Lower leg skin (tissue), 3 donors: ENCODE measurements around the gene IST1.

Experiments used
- POLR2A ChIP-seq, 2 donors: fragments of 450-650 bp; IDR thresholded peaks; one replicate each; pipeline ENCODE4 v1.6.1; 2016 to 2017; ENCODE audit warnings: antibody characterized with exemption in 2 of 2, mild to moderate bottlenecking in 1 of 2, moderate library complexity in 1 of 2
- TF ChIP-seq, protein P1 (sequence below), 3 donors: fragments of 450-650 bp; IDR thresholded peaks; one replicate each; pipeline ENCODE4 v1.5.1; 2016; ENCODE audit warnings: antibody characterized with exemption in 3 of 3, mild to moderate bottlenecking in 3 of 3, moderate library complexity in 2 of 3

DNA sequence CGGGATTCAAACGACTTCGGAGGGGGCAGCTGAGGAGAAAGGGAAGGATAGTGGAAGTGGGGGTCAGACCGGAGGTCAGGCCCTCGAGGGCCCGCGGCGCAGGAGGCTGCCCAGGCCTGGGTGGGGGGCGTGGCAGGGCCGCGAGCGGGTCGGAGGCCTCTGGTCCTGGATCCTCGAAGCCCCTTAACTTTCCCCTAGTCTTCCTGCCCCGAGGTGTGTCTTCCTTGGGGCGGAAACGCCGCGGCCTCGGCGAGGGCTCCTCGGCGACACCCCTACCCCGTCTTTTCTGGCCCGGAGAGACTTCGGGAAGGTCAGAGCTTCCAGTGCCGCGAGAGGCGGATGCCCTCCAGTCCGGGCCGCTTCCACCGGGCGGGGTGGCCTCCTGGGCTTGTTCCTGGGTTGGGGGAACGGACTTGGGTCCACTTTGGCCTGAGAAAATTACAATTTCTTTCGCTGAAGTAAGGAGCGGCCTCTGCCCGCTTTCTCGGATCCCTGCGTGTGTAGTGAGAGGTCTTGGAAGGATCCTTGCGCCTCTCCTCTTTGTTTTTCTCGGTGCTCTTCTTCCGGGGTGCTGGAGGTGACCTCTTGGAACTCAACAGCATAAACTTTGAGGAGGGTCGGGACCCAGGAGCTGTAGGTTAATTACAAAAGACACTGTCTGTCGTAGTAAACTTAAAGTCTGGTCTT, 491 bp downstream of the IST1 start:
- TF ChIP-seq POLR2A (IDR thresholded peaks at IDR 0.05) = no peak
- TF ChIP-seq, protein P1, sequence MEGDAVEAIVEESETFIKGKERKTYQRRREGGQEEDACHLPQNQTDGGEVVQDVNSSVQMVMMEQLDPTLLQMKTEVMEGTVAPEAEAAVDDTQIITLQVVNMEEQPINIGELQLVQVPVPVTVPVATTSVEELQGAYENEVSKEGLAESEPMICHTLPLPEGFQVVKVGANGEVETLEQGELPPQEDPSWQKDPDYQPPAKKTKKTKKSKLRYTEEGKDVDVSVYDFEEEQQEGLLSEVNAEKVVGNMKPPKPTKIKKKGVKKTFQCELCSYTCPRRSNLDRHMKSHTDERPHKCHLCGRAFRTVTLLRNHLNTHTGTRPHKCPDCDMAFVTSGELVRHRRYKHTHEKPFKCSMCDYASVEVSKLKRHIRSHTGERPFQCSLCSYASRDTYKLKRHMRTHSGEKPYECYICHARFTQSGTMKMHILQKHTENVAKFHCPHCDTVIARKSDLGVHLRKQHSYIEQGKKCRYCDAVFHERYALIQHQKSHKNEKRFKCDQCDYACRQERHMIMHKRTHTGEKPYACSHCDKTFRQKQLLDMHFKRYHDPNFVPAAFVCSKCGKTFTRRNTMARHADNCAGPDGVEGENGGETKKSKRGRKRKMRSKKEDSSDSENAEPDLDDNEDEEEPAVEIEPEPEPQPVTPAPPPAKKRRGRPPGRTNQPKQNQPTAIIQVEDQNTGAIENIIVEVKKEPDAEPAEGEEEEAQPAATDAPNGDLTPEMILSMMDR (IDR thresholded peaks at IDR 0.05) = no peak
